HG03460 (cell line): ENCODE results near the gene ARL6IP4.
A peak's percentile ranks its signal among the peaks of the same experiment; 100 is the strongest.

Experiments used
- ATAC-seq: cut with Tn5 transposase; IDR thresholded peaks from one replicate; pipeline ENCODE4 v1.9.1; 2021; ENCODE audit not compliant: unreplicated experiment

Gene ARL6IP4

DNA sequence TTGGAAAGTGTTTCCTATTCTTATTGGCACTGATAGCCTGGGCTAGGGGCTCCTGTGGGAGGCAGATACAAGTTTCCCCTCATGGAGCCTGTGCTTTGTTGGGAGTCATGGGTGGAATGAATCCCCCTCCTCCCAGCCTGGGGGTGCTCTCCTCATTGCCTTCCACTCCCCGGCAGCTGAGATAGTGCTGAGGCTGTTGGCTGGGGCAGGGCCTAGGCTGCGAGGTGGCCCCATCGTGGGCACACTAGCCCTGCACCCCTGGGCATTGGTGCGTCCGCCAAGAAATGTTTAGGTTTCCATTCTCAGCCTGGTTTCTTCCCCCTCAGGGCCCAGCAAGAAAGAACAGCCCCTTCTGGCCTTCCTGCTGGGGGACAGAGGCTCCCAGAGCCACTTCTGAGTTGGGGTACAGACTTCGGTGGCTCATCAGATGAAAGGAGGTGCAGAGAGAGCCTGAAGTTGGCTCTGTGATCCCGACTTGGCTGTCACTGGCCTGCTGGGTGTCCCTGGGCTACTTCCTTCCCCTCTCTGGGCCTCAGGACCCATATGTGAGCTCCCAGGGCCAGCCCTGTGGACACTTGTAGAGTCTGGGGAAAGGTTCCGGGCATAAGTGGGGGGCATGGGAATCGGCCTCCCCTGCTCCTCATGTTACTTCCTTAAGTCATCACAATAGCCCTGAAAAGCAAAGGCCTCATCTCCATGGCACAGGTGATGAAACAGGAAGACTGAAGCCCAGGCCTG lies 2.7 kb upstream of the ARL6IP4 start:
- no peak for ATAC-seq

DNA sequence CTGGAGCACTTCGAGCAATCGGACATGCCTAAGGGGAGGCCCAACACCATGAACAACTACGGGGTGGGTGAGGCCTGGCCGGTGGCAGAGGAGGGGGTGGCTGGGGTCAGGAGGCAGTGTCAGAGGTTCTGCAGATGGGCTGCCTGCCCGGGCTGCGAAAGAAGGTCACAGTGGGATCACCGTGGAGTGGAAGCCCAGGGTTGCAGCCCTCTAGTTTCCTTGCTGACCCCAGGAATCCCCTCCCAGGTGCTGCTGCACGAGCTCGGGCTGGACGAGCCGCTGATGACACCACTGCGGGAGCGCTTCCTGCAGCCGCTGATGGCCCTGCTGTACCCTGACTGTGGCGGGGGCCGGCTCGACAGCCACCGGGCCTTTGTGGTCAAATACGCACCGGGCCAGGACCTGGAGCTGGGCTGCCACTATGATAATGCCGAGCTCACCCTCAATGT lies 1.9 kb upstream of the ARL6IP4 start:
- no peak for ATAC-seq

GRCh38 chr12:122979001-122979907 lies 1.2 kb upstream of the ARL6IP4 start:
- no peak for ATAC-seq

GRCh38 chr12:122979908-122980182 lies 636 bp upstream of the ARL6IP4 start:
- no peak for ATAC-seq

DNA sequence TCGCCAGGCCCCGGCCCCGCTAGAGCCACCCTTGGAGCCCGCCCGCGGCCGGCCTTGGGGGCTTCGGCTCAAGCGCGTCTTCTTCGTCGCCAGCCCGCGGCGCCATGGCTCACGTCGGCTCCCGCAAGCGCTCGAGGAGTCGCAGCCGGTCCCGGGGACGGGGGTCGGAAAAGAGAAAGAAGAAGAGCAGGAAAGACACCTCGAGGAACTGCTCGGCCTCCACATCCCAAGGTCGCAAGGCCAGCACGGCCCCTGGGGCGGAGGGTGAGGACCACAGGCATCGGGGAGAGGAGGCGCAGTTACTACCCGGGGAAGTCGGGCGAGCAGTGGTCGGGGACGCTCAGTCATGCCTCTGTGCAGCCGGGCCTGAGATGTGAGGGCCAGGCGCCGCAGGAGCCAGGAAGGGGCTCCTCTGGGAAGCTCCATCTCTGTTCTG lies 573 bp downstream of the ARL6IP4 start:
- peak; percentile 20 for ATAC-seq

GRCh38 chr12:122981587-122982476 lies 1.4 kb downstream of the ARL6IP4 start:
- no peak for ATAC-seq

DNA sequence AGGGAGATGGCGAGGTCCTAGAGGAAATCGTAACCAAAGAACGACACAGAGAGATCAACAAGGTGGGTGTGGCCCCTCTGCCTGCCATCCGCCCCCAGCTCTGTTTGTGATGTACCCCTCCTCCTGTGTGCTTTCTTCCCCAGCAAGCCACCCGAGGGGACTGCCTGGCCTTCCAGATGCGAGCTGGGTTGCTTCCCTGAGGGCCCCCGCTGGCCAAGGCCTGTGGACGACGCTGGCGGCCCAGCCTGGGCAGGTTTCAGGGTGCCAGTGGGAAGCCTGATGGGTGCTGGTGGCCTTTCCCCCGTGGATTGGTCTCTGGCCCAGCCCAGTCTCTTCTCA lies 2.0 kb downstream of the ARL6IP4 start:
- no peak for ATAC-seq

GRCh38 chr12:122982963-122983788 lies 2.7 kb downstream of the ARL6IP4 start:
- ATAC-seq, result no peak

DNA sequence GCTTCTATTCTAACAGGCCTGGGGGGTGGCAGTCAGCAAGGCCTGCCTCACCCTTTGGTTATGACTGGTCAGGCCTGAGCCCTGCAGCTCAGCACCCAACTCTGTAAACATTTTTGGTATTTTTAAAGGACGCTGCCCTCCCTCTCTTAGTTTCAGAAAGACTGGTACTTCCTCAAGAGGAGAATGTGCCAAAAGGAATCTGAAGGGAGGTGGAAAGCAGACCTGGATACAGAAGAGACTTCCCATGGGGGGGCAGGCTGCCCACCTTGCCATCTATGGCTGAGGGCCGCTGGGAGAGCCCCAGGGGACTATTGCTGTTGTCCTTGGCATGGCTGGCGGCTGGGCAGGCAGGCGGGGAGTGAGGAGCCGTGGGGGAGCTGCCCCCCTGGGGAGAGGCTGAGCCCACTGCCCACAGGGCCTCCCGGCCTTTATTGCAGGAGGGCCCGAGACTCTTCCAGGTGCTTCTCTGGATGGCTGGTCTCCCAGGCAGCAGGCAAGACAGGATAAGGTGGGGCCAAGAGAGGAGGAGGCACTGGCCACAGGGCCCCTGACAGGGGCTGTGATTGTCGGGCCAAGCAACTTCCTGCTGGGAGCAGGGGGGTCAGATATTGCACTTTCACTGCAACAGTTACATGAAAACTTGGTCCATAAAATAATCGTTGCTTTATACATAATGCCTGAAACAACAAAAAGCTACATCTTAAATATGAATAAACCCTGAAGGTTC lies 3.5 kb downstream of the ARL6IP4 start:
- ATAC-seq, result no peak

DNA sequence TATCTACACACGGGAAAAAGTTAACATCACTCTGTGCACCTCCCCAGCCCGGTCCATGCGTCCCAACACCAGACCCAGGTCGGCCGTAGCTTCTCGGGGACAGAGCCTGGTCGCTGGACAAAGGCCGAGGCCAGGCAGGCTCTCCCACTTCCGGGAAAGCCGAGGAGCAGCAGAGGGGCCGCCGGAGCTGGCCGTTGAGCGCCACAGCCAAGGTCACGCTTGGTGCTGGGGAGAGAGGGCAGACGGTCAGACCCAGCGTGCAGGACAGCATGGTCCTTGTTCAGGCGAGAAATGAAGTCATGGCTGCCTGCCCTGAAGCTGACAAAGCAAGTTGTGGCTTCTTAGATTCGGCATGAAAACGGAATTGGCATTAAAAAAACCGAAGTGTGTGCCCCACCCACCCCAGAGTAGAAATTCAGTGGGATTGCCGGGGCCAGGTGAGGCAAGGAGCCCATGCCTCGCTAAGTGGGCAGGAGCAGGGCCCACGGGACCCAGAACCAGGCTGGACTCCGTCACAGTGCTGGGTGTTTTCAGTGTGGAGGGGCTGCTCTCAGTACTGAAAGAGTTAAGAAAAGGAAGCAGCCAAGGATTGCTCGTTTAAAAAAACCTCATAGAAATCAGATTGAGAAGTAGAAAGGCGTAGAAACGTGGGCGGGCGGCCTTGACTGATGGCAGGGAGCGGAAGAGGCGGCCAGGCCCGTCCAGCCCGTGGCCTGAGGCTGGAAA lies 4.3 kb downstream of the ARL6IP4 start:
- ATAC-seq, result no peak

DNA sequence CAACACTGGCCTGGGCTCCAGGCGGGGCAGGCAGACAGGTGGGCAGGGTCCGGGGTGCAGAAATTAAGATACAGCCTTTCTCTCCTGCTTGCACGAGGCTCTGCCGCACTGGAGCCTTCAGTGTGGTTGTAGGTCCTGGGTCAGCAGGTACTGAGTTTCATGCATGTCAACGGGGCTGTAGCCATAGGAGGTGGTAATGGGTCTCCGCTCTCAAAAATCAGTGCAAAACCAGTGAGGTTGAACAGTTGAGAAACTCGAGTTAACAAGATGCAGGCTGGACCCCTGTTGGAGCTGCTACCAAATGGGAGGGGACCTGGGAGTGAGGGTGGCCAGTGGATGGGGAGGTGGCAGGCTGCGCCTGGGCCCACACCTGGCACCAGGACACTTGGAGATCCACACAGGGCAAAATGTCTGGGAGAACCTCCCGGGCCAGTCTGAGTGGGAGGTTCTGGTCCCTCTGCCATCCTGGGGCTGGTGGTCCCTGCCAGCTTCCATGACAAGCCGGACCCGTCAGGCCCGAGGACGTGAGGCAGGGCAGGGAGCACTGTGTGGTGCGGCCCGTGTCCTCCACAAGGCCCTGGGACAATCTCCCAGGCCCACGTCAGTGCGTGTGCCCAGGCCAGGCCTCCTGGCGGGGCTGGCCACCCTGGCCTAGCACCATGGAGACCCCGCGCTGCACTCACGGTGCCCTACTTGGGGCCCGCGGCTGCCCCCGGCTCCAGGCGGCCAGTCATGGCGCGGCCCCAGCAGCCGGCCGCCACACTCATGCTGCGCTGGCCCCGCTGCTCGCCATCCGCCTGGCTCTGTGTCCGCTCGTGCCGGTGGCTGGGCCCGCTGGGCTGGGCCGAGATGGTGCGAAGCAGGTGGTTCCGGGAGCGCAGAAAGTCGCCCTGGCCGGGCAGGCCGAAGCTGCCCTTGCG lies 5.1 kb downstream of the ARL6IP4 start:
- ATAC-seq, result no peak

GRCh38 chr12:122986258-122986871 lies 5.9 kb downstream of the ARL6IP4 start:
- no peak for ATAC-seq

GRCh38 chr12:122987086-122987951 lies 6.8 kb downstream of the ARL6IP4 start:
- ATAC-seq, result no peak

DNA sequence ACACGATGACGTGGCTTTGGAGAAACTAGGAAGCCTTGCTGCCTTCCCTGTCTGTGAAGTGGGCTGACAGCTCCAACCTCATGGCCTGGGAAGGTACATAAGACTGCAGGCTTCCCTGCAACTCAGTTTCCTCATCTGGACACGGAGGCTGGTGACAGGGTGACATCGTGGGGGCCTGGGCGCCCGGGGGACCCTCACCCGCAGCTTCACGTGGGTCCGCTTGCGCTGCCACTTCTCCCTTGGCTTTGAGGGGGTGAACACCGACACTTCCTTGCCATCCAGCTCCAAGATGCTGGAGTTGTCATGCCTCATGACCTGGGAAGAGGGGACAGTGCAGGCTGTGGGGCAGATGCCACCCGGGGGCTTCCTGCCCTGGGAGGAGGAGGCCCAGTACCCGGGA lies 7.6 kb downstream of the ARL6IP4 start:
- ATAC-seq, result no peak

- ATAC-seq, result no peak
Observed at GRCh38 chr12:122988612-122989212, 8.2 kb downstream of the ARL6IP4 start.

- no peak for ATAC-seq
Observed at GRCh38 chr12:122989225-122989839, 8.9 kb downstream of the ARL6IP4 start.
